HEK293 (cell line): ENCODE measurements around the gene FRRS1L.

Experiments
- IKZF3 ChIP-seq: fragments of 450-650 bp; IDR thresholded peaks from 2 replicates; pipeline ENCODE4 v1.5.0; 2018; ENCODE audit warnings: missing biosample characterization, mild to moderate bottlenecking, missing genetic modification characterization, moderate library complexity
- SP2 ChIP-seq: fragments of 450-650 bp; formaldehyde crosslinking; IDR thresholded peaks from 2 replicates; pipeline ENCODE4 v1.5.1; 2016; ENCODE audit warnings: missing biosample characterization, missing genetic modification characterization
- ZFP41 ChIP-seq: fragments of 450-650 bp; formaldehyde crosslinking; IDR thresholded peaks from 2 replicates; pipeline ENCODE4 v1.5.1; 2016; ENCODE audit warnings: missing biosample characterization, missing genetic modification characterization, borderline replicate concordance
- ZNF112 ChIP-seq: fragments of 450-650 bp; formaldehyde crosslinking; IDR thresholded peaks from 2 replicates; pipeline ENCODE4 v1.5.0; 2017; ENCODE audit warnings: missing biosample characterization, missing genetic modification characterization
- ZNF202 ChIP-seq: fragments of 450-650 bp; formaldehyde crosslinking; IDR thresholded peaks from 2 replicates; pipeline ENCODE4 v1.5.1; 2016; ENCODE audit warnings: missing biosample characterization, missing genetic modification characterization, borderline replicate concordance
- ZNF274 ChIP-seq, 2 experiments: fragments of 200-500 bp in 1 of 2; fragments of 450-650 bp in 1 of 2; sonication (Bioruptor generic) in 1 of 2; formaldehyde crosslinking in 1 of 2; IDR thresholded peaks; 2 replicates each; pipeline versions ENCODE4 v1.5.1 to v1.6.1; 2014 to 2016; ENCODE audit warnings: borderline replicate concordance in 1 of 2, inconsistent platforms in 1 of 2, low read length in 1 of 2, missing biosample characterization in 1 of 2, missing genetic modification characterization in 1 of 2
- ZNF514 ChIP-seq: fragments of 450-650 bp; formaldehyde crosslinking; IDR thresholded peaks from 2 replicates; pipeline ENCODE4 v1.5.1; 2016; ENCODE audit warnings: missing biosample characterization, missing genetic modification characterization
- TF ChIP-seq, protein P1 (sequence below): fragments of 450-650 bp; formaldehyde crosslinking; IDR thresholded peaks from 2 replicates; pipeline ENCODE4 v1.5.1; 2017; ENCODE audit warnings: missing biosample characterization, missing genetic modification characterization
- TF ChIP-seq, protein P2 (sequence below): fragments of 450-650 bp; formaldehyde crosslinking; IDR thresholded peaks from 2 replicates; pipeline ENCODE4 v1.5.1; 2016; ENCODE audit warnings: missing biosample characterization, missing genetic modification characterization
- TF ChIP-seq, protein P3 (sequence below): fragments of 450-650 bp; formaldehyde crosslinking; IDR thresholded peaks from 2 replicates; pipeline ENCODE4 v1.5.1; 2016; ENCODE audit warnings: missing biosample characterization, missing genetic modification characterization
- TF ChIP-seq, protein P4 (sequence below): fragments of 450-650 bp; formaldehyde crosslinking; IDR thresholded peaks from 2 replicates; pipeline ENCODE4 v1.5.1; 2016; ENCODE audit warnings: missing biosample characterization, missing genetic modification characterization
- TF ChIP-seq, protein P5 (sequence below): fragments of 450-650 bp; formaldehyde crosslinking; IDR thresholded peaks from 2 replicates; pipeline ENCODE4 v1.5.1; 2016; ENCODE audit warnings: missing biosample characterization, missing genetic modification characterization
- TF ChIP-seq, protein P6 (sequence below): fragments of 450-650 bp; formaldehyde crosslinking; IDR thresholded peaks from 2 replicates; pipeline ENCODE4 v1.5.1; 2016; ENCODE audit warnings: missing biosample characterization, missing genetic modification characterization, borderline replicate concordance
- TF ChIP-seq, protein P7 (sequence below): IDR thresholded peaks from 2 replicates; pipeline ENCODE4 v1.6.1; 2011; ENCODE audit warnings: mild to moderate bottlenecking, low read depth, low read length, borderline replicate concordance

DNA sequence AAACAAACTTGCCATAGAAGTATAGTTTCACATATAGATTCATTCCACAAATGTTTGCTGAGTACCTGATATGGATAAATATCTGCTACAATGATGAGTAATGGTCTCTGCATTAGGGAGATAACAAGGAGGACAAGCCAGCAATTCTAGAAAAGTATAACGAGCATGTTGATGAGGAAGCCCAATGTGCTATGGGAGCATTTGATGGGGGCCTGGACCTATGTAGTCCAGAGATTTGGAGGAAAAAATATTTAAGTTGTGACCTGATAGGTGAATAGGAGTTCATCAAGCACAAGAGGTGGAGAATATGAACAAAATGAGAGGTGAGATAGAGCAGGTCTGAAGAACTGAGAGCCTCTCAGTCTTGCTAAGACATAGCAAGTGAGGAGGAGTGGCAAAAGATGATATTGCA, 32.9 kb downstream of the FRRS1L start:
- no peak for TF ChIP-seq ZNF274 (IDR thresholded peaks at IDR 0.05; ENCODE audit: low read length)
- TF ChIP-seq ZNF274 (tag by site-specific recombination; IDR thresholded peaks at IDR 0.05; ENCODE audit: borderline replicate concordance) = no peak
- TF ChIP-seq, protein P1, sequence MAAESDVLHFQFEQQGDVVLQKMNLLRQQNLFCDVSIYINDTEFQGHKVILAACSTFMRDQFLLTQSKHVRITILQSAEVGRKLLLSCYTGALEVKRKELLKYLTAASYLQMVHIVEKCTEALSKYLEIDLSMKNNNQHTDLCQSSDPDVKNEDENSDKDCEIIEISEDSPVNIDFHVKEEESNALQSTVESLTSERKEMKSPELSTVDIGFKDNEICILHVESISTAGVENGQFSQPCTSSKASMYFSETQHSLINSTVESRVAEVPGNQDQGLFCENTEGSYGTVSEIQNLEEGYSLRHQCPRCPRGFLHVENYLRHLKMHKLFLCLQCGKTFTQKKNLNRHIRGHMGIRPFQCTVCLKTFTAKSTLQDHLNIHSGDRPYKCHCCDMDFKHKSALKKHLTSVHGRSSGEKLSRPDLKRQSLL = no peak
- TF ChIP-seq, protein P2, sequence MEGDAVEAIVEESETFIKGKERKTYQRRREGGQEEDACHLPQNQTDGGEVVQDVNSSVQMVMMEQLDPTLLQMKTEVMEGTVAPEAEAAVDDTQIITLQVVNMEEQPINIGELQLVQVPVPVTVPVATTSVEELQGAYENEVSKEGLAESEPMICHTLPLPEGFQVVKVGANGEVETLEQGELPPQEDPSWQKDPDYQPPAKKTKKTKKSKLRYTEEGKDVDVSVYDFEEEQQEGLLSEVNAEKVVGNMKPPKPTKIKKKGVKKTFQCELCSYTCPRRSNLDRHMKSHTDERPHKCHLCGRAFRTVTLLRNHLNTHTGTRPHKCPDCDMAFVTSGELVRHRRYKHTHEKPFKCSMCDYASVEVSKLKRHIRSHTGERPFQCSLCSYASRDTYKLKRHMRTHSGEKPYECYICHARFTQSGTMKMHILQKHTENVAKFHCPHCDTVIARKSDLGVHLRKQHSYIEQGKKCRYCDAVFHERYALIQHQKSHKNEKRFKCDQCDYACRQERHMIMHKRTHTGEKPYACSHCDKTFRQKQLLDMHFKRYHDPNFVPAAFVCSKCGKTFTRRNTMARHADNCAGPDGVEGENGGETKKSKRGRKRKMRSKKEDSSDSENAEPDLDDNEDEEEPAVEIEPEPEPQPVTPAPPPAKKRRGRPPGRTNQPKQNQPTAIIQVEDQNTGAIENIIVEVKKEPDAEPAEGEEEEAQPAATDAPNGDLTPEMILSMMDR = no peak
- TF ChIP-seq, protein P3, sequence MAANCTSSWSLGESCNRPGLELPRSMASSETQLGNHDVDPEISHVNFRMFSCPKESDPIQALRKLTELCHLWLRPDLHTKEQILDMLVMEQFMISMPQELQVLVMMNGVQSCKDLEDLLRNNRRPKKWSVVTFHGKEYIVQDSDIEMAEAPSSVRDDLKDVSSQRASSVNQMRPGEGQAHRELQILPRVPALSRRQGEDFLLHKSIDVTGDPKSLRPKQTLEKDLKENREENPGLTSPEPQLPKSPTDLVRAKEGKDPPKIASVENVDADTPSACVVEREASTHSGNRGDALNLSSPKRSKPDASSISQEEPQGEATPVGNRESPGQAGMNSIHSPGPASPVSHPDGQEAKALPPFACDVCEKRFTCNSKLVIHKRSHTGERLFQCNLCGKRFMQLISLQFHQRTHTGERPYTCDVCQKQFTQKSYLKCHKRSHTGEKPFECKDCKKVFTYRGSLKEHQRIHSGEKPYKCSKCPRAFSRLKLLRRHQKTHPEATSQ = no peak
- no peak for TF ChIP-seq SP2 (tag by site-specific recombination)
- TF ChIP-seq, protein P4, sequence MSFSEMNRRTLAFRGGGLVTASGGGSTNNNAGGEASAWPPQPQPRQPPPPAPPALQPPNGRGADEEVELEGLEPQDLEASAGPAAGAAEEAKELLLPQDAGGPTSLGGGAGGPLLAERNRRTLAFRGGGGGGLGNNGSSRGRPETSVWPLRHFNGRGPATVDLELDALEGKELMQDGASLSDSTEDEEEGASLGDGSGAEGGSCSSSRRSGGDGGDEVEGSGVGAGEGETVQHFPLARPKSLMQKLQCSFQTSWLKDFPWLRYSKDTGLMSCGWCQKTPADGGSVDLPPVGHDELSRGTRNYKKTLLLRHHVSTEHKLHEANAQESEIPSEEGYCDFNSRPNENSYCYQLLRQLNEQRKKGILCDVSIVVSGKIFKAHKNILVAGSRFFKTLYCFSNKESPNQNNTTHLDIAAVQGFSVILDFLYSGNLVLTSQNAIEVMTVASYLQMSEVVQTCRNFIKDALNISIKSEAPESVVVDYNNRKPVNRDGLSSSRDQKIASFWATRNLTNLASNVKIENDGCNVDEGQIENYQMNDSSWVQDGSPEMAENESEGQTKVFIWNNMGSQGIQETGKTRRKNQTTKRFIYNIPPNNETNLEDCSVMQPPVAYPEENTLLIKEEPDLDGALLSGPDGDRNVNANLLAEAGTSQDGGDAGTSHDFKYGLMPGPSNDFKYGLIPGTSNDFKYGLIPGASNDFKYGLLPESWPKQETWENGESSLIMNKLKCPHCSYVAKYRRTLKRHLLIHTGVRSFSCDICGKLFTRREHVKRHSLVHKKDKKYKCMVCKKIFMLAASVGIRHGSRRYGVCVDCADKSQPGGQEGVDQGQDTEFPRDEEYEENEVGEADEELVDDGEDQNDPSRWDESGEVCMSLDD (tag by site-specific recombination) = no peak
- no peak for TF ChIP-seq ZNF202 (tag by site-specific recombination)
- no peak for TF ChIP-seq ZNF514
- TF ChIP-seq, protein P5, sequence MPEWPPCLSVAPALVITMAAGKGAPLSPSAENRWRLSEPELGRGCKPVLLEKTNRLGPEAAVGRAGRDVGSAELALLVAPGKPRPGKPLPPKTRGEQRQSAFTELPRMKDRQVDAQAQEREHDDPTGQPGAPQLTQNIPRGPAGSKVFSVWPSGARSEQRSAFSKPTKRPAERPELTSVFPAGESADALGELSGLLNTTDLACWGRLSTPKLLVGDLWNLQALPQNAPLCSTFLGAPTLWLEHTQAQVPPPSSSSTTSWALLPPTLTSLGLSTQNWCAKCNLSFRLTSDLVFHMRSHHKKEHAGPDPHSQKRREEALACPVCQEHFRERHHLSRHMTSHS (tag by site-specific recombination) = no peak
- TF ChIP-seq, protein P6, sequence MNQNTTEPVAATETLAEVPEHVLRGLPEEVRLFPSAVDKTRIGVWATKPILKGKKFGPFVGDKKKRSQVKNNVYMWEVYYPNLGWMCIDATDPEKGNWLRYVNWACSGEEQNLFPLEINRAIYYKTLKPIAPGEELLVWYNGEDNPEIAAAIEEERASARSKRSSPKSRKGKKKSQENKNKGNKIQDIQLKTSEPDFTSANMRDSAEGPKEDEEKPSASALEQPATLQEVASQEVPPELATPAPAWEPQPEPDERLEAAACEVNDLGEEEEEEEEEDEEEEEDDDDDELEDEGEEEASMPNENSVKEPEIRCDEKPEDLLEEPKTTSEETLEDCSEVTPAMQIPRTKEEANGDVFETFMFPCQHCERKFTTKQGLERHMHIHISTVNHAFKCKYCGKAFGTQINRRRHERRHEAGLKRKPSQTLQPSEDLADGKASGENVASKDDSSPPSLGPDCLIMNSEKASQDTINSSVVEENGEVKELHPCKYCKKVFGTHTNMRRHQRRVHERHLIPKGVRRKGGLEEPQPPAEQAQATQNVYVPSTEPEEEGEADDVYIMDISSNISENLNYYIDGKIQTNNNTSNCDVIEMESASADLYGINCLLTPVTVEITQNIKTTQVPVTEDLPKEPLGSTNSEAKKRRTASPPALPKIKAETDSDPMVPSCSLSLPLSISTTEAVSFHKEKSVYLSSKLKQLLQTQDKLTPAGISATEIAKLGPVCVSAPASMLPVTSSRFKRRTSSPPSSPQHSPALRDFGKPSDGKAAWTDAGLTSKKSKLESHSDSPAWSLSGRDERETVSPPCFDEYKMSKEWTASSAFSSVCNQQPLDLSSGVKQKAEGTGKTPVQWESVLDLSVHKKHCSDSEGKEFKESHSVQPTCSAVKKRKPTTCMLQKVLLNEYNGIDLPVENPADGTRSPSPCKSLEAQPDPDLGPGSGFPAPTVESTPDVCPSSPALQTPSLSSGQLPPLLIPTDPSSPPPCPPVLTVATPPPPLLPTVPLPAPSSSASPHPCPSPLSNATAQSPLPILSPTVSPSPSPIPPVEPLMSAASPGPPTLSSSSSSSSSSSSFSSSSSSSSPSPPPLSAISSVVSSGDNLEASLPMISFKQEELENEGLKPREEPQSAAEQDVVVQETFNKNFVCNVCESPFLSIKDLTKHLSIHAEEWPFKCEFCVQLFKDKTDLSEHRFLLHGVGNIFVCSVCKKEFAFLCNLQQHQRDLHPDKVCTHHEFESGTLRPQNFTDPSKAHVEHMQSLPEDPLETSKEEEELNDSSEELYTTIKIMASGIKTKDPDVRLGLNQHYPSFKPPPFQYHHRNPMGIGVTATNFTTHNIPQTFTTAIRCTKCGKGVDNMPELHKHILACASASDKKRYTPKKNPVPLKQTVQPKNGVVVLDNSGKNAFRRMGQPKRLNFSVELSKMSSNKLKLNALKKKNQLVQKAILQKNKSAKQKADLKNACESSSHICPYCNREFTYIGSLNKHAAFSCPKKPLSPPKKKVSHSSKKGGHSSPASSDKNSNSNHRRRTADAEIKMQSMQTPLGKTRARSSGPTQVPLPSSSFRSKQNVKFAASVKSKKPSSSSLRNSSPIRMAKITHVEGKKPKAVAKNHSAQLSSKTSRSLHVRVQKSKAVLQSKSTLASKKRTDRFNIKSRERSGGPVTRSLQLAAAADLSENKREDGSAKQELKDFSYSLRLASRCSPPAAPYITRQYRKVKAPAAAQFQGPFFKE (tag by site-specific recombination) = no peak
- no peak for TF ChIP-seq IKZF3 (tag by site-specific recombination)
- no peak for TF ChIP-seq ZNF112
- no peak for TF ChIP-seq ZFP41 (tag by site-specific recombination)
- TF ChIP-seq, protein P7, sequence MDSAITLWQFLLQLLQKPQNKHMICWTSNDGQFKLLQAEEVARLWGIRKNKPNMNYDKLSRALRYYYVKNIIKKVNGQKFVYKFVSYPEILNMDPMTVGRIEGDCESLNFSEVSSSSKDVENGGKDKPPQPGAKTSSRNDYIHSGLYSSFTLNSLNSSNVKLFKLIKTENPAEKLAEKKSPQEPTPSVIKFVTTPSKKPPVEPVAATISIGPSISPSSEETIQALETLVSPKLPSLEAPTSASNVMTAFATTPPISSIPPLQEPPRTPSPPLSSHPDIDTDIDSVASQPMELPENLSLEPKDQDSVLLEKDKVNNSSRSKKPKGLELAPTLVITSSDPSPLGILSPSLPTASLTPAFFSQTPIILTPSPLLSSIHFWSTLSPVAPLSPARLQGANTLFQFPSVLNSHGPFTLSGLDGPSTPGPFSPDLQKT = no peak
